IgD-negative memory B cell (primary cell): Measurements from ENCODE around the gene MAP2K6. TPM values are rescaled to one million over a fixed set of nuclear protein-coding genes. Genes with fewer than 3 reads are reported as not detected.

Source experiments
- H3K27ac Mint-ChIP-seq, 3 donors: one replicate each; pipeline ENCODE4 v1.8.0; 2020 to 2022; ENCODE audit warnings: mild to moderate bottlenecking in 3 of 3, mixed read lengths in 3 of 3, moderate library complexity in 1 of 3
- H3K27me3 Mint-ChIP-seq: one replicate; pipeline ENCODE4 v1.8.0; 2021; ENCODE audit warnings: mixed read lengths
- H3K36me3 Mint-ChIP-seq: one replicate; pipeline ENCODE4 v1.8.0; 2020; ENCODE audit warnings: mild to moderate bottlenecking, mixed read lengths
- H3K4me1 Mint-ChIP-seq, 3 donors: one replicate each; pipeline ENCODE4 v1.8.0; 2020 to 2022; ENCODE audit warnings: mixed read lengths in 3 of 3, mild to moderate bottlenecking in 1 of 3
- H3K4me3 Mint-ChIP-seq, 4 donors: one replicate each; pipeline ENCODE4 v1.8.0; 2020 to 2022; ENCODE audit warnings: mild to moderate bottlenecking in 4 of 4, mixed read lengths in 4 of 4, moderate library complexity in 3 of 4
- H3K9me3 Mint-ChIP-seq, 3 donors: one replicate each; pipeline ENCODE4 v1.8.0; 2020 to 2021; ENCODE audit warnings: mixed read lengths in 3 of 3, mild to moderate bottlenecking in 1 of 3
- polyA plus RNA-seq: library from polyadenylated mRNA; unstranded; fragments of 300-500 nt; fragmentation: Illumina TruSeq; gene quantifications from one replicate; pipeline ENCODE4 v1.2.3, GENCODE V29; 2021

Gene MAP2K6
- polyA plus RNA-seq, 1 donor from 2014 or later: 7.5 TPM

GRCh38 chr17:69508814-69509213, 94.3 kb downstream of the MAP2K6 start:
- peaks cover 2 to 8% (median 5%) of the 10 kb centered on the region in 3 donors for H3K4me1 Mint-ChIP-seq
- no peaks in the 10 kb centered on the region for H3K27me3 Mint-ChIP-seq
- peaks cover 10% of the 10 kb centered on the region for H3K36me3 Mint-ChIP-seq
- H3K9me3 Mint-ChIP-seq: peaks cover 0 to 1% (median 0%) of the 10 kb centered on the region in 3 donors
- H3K4me3 Mint-ChIP-seq: no peak overlapping the region
- no peak overlapping the region for H3K27ac Mint-ChIP-seq

GRCh38 chr17:69511250-69511649, 96.8 kb downstream of the MAP2K6 start:
- Mint-ChIP-seq H3K27ac (no peak overlapping the region), H3K36me3 (peaks cover 10% of the 10 kb centered on the region), H3K4me1 (peaks cover 0 to 8% (median under 1%) of the 10 kb centered on the region in 3 donors), H3K4me3 (no peak overlapping the region), H3K27me3 (peaks cover 10% of the 10 kb centered on the region), H3K9me3 (no peaks in the 10 kb centered on the region)

GRCh38 chr17:69512946-69513345, 98.4 kb downstream of the MAP2K6 start:
- Mint-ChIP-seq H3K27ac (no peak overlapping the region), H3K36me3 (peaks cover 14% of the 10 kb centered on the region), H3K4me3 (no peak overlapping the region), H3K4me1 (peaks cover 13 to 23% (median 14%) of the 10 kb centered on the region in 3 donors), H3K9me3 (no peaks in the 10 kb centered on the region), H3K27me3 (peaks cover 14% of the 10 kb centered on the region)

- H3K36me3 Mint-ChIP-seq: peaks cover 32% of the 10 kb centered on the region
Measured at GRCh38 chr17:69516225-69516624, 101.7 kb downstream of the MAP2K6 start.

GRCh38 chr17:69516911-69517310, 102.4 kb downstream of the MAP2K6 start:
- Mint-ChIP-seq H3K36me3 (peaks cover 35% of the 10 kb centered on the region), H3K27ac (no peak overlapping the region), H3K9me3 (no peaks in the 10 kb centered on the region), H3K27me3 (peaks cover 26% of the 10 kb centered on the region), H3K4me1 (peaks cover 14 to 23% (median 17%) of the 10 kb centered on the region in 3 donors), H3K4me3 (peak overlapping the region in 2 of 4 donors; percentile 47 to 79)

More at GRCh38 chr17:69516225-69516624, 101.7 kb downstream of the MAP2K6 start:
- Mint-ChIP-seq H3K4me3 (no peak overlapping the region), H3K27me3 (peaks cover 26% of the 10 kb centered on the region), H3K9me3 (no peaks in the 10 kb centered on the region), H3K4me1 (peaks cover 14 to 23% (median 17%) of the 10 kb centered on the region in 3 donors), H3K27ac (no peak overlapping the region)

- Mint-ChIP-seq H3K36me3 (peaks cover 33% of the 10 kb centered on the region), H3K9me3 (no peaks in the 10 kb centered on the region), H3K4me3 (no peak overlapping the region), H3K4me1 (peaks cover 17 to 28% (median 18%) of the 10 kb centered on the region in 3 donors), H3K27me3 (peaks cover 26% of the 10 kb centered on the region), H3K27ac (no peak overlapping the region)
Measured at GRCh38 chr17:69518951-69519350, 104.5 kb downstream of the MAP2K6 start.

- Mint-ChIP-seq H3K36me3 (peaks cover 43% of the 10 kb centered on the region), H3K27ac (no peak overlapping the region)
Measured at GRCh38 chr17:69523244-69523861, 108.9 kb downstream of the MAP2K6 start.

GRCh38 chr17:69524854-69525253, 110.4 kb downstream of the MAP2K6 start:
- no peak overlapping the region for H3K4me3 Mint-ChIP-seq
- peaks cover 39% of the 10 kb centered on the region for H3K36me3 Mint-ChIP-seq
- no peak overlapping the region for H3K27ac Mint-ChIP-seq
- peaks cover 0 to 6% (median 4%) of the 10 kb centered on the region in 3 donors for H3K4me1 Mint-ChIP-seq
- no peaks in the 10 kb centered on the region for H3K9me3 Mint-ChIP-seq
- H3K27me3 Mint-ChIP-seq: peaks cover 2% of the 10 kb centered on the region

More at GRCh38 chr17:69523244-69523861, 108.9 kb downstream of the MAP2K6 start:
- Mint-ChIP-seq H3K4me3 (no peak overlapping the region), H3K27me3 (peaks cover 12% of the 10 kb centered on the region), H3K9me3 (no peaks in the 10 kb centered on the region), H3K4me1 (peaks cover 0 to 6% (median 4%) of the 10 kb centered on the region in 3 donors)

GRCh38 chr17:69525920-69526841, 111.7 kb downstream of the MAP2K6 start:
- H3K4me1 Mint-ChIP-seq: peaks cover 0 to 6% (median 4%) of the 10 kb centered on the region in 3 donors
- H3K9me3 Mint-ChIP-seq: no peaks in the 10 kb centered on the region
- H3K4me3 Mint-ChIP-seq: no peak overlapping the region
- no peak overlapping the region for H3K27ac Mint-ChIP-seq
- peaks cover 33% of the 10 kb centered on the region for H3K36me3 Mint-ChIP-seq
- H3K27me3 Mint-ChIP-seq: no peaks in the 10 kb centered on the region

- H3K4me3 Mint-ChIP-seq: no peak overlapping the region
- peaks cover 36% of the 10 kb centered on the region for H3K36me3 Mint-ChIP-seq
- peaks cover 0 to 5% (median 4%) of the 10 kb centered on the region in 3 donors for H3K4me1 Mint-ChIP-seq
- no peaks in the 10 kb centered on the region for H3K9me3 Mint-ChIP-seq
- H3K27ac Mint-ChIP-seq: no peak overlapping the region
- H3K27me3 Mint-ChIP-seq: no peaks in the 10 kb centered on the region
Measured at GRCh38 chr17:69528035-69528434, 113.5 kb downstream of the MAP2K6 start.

GRCh38 chr17:69533481-69534234, 119.2 kb downstream of the MAP2K6 start:
- no peak overlapping the region for H3K4me3 Mint-ChIP-seq
- no peak overlapping the region for H3K27ac Mint-ChIP-seq
- no peaks in the 10 kb centered on the region for H3K9me3 Mint-ChIP-seq
- no peaks in the 10 kb centered on the region for H3K27me3 Mint-ChIP-seq
- peaks cover 30% of the 10 kb centered on the region for H3K36me3 Mint-ChIP-seq
- H3K4me1 Mint-ChIP-seq: no peaks in the 10 kb centered on the region

GRCh38 chr17:69534235-69534621, 119.7 kb downstream of the MAP2K6 start:
- Mint-ChIP-seq H3K9me3 (no peaks in the 10 kb centered on the region), H3K4me3 (no peak overlapping the region), H3K27me3 (no peaks in the 10 kb centered on the region), H3K27ac (no peak overlapping the region), H3K4me1 (no peaks in the 10 kb centered on the region), H3K36me3 (peaks cover 32% of the 10 kb centered on the region)

- peaks cover 28% of the 10 kb centered on the region for H3K36me3 Mint-ChIP-seq
- no peak overlapping the region for H3K27ac Mint-ChIP-seq
- H3K9me3 Mint-ChIP-seq: no peaks in the 10 kb centered on the region
- no peaks in the 10 kb centered on the region for H3K4me1 Mint-ChIP-seq
- H3K4me3 Mint-ChIP-seq: no peak overlapping the region
- H3K27me3 Mint-ChIP-seq: no peaks in the 10 kb centered on the region
Measured at GRCh38 chr17:69535016-69535570, 120.6 kb downstream of the MAP2K6 start.

GRCh38 chr17:69538795-69539194, 124.3 kb downstream of the MAP2K6 start:
- Mint-ChIP-seq H3K27ac (peak overlapping the region in 1 of 3 donors; percentile 4), H3K4me1 (no peaks in the 10 kb centered on the region), H3K36me3 (peaks cover 27% of the 10 kb centered on the region), H3K9me3 (no peaks in the 10 kb centered on the region), H3K27me3 (no peaks in the 10 kb centered on the region), H3K4me3 (no peak overlapping the region)
